CD1c-positive myeloid dendritic cell (primary cell): ENCODE results near the gene MAPK8IP3.
"Not testable (repeated sequence)": the region's sequence is repeated elsewhere in the genome, so short reads cannot be mapped to it uniquely, and the experiment has no call there.

Experiments used
- DNase-seq: peaks from one replicate; pipeline ENCODE4 v3.0.0-alpha.2; 2016; ENCODE audit errors: extremely low spot score

Gene MAPK8IP3

DNA sequence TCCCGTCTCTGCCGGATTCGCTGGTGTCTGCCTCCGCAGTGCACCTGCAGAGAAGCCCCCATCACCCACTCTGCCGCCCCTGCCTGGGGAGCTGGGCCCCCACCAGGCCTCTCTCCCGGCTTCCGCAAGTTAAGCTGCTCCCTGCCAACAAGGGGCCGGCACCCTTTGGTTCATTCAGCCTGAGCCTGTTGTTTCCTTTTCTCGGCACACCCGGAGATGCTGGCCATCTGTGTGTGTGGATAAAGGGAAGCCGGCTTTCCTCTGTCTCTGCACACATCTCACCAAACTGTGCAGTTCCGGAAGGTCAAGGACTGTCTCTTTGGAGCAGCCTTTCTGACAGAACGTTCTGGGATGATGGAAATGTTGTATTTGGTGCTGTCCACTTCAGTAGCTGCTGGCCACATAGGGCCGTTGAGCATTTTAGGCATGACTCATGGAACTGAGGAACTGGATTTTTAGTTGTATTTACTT lies 6.8 kb downstream of the MAPK8IP3 start:
- DNase-seq: no peak

DNA sequence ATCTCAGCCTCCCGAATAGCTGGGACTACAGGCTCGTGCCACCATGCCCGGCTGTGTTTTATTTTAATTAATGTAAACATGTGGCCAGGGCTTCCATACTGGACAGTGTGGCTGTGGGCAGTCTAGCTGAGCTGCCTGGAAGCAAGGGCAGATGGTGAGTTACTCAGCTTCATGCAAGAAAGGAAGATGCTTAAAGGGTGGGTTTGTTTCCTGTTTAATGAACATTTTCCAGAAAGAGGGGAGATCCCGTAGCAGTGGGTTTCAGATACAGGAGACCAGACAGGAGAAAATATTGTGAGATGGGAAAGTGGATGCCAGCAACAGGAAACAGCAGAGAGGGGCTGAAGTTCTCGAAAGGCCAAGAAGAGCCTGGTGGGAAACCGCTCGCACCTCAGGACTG lies 7.3 kb downstream of the MAPK8IP3 start:
- no peak for DNase-seq

DNA sequence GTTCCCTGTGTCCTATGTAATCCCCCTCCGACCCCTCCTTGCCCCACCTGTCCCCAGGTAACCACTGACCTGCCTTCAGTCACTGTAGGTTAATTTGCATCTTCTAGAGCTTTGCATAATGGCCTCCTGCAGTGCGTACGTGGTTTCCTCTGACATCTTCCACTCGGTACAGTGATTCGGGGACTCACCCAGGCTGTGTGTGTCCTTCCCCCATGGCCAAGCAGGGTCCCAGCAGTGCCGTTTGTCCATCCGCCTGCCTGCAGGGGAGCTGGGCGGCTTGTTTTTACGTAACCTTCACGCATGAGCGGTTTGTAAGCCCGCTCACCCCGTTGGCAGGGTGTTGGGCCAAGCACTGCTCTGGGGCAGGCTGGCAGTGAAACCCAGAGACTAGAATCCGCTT lies 7.9 kb downstream of the MAPK8IP3 start:
- DNase-seq: no peak

DNA sequence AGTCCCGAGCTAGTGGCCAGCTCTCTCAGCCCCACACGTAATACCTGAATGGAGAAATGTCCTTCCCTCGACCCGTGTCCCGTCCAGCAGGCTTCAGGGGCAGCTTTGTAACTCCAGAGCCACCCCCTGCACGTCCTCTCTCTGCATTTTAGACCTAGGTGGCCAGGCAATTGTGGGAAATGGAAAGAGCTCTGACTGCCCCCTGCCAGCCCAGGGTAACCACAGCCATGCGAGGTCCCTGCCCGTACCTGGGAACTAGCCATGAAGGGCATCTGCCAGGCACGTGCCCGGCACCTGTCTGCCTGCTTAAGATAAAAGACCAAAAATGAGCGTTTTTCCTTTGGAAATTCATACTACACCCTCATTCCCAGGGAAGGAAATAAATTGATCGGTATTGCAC lies 9.2 kb downstream of the MAPK8IP3 start:
- DNase-seq: no peak

DNA sequence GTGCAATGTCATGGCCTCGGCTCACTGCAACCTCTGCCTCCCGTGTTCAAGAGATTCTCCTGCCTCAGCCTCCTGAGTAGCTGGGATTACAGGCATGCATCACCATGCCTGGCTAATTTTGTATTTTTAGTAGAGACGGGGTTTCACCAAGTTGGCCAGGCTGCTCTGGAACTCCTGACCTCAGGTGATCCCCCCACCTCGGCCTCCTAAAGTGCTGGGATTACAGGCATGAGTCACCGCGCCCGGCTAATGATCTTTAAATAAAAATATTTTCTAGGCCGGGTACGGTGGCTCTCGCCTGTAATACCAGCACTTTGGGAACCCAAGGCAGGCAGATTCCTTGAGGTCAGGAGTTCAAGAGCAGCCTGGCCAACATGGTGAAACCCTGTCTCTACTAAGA lies 12.2 kb downstream of the MAPK8IP3 start:
- not testable (repeated sequence) for DNase-seq

DNA sequence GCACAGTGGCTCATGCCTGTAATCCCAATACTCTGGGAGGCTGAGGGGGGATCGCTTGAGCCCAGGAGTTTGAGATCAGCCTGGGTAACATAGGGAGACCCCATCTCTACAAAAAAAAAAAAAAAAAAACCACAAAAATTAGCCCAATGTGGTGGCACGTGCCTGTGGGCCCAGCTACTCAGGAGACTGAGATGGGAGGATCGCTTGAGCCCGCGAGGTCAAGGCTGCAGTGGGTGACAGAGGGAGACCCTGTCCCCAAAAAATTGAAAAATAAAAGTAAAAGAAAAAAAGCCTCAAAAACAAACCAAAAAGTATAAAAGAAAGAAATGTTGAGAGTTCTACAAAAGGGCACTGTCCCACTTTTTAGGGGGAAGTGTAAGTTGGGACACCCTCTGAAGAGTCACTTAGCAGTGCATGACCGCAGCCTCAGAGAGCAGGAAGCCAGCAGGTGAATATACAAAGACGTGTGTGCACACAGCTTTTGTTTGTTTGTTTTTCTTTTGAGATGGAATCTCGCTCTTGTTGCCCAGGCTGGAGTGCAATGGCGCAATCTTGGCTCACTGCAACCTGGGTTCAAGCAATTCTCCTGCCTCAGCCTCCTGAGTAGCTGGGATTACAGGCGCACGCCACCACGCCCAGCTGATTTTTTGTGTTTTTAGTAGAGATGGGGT lies 13.7 kb downstream of the MAPK8IP3 start:
- DNase-seq: peak; percentile 67

DNA sequence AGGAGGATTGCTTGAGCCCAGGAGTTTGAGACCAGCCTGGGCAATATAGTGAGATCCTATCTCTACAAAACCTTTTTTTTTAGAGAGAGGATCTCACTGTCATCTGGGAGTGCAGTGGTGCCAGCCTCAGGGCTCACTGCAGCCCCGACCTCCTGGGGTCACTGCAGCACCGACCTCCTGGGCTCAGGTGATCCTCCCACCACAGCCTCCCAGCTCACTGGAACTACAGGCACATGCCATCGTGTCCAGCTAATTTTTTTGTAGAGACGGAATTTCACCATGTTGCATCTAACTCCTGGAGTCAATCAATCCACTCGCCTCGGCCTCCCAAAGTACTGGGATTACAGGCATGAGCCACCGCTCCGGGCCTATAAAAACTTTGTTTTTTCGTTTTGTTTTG lies 15.4 kb downstream of the MAPK8IP3 start:
- DNase-seq: no peak

DNA sequence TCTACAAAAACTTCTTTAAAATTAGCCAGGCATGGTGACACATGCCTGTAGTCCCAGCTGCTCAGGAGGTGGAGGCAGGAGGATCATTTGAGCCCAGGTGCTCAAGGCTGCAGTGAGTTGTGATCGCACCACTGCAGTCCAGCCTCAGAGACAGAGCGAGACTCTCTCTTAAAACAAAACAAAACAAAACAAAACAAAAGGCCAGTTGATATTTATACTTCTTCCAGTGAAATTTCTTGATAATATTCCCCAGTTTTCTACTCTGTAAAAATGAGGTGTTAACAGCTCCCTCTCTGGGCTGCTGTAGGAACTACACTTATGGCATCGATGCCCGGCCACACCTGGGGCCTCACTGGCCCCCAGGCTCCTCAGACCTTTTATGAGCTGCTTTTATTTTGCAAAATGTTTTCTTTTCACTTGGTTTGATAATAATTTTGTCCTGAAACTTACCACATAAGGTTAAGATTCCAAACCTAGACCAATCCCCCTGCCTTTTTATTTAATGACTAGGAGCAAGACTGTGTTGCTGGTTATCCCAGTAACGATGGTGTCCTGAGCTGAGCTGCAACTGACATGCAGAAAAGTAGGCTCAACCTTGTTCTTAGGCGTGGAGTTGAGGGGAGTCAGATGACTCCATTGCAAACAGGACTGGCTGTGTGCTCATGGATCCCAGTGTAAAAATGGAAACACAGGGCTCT lies 17.6 kb downstream of the MAPK8IP3 start:
- DNase-seq: peak; percentile 60

DNA sequence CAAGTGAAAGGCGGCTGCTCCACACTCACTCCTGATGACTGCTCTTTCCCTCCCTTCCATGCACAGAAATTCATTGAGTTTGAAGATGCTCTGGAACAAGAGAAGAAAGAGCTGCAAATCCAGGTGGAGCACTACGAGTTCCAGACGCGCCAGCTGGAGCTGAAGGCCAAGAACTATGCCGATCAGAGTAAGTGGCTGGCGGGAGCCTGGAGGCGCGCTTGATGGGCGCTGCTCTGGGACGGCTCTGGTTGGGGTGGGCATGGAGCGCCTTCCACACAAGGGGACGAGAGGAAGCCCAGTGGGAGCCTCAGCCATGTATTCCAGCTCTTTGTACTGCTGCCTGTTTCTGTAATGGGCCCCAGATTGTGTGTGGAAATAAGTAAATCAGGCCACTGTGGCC lies 18.5 kb downstream of the MAPK8IP3 start:
- no peak for DNase-seq

DNA sequence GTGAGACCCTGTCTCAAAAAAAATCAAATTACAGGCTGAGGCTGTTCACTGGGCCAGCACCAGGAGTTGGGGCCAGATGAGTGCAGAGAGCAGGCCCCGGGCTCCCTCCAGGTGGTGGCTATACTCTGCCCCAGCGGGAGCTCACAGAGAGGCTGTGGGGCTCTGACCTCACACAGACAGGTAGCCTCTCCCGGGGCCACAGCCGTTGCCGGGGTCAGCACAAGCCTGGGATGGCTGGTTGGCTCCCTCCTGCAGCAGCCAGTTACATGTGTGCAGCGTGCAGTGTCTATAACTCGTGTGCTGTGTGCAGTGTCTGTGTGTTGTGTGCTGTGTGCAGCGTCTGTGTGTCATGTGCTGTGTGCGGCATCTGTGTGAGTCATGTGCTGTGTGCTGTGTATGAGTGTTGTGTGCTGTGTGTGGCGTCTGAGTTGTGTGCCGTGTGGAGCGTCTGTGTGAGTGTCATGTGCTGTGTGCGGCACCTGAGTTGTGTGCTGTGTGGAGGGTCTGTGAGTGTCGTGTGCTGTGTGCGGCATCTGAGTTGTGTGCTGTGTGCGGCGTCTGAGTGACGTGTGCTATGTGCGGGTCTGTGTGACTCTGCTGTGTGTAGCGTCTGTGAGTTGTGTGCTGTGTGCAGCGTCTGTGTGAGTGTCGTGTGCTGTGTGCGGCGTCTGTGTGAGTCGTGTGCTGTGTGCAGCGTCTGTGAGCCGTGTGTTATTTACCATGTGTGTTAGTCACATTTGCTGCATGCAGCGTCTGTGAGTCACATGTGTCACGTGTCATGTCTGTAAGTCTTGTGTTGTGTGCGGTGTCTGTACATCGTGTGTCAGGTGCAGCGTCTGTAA lies 20.9 kb downstream of the MAPK8IP3 start:
- DNase-seq: no peak

DNA sequence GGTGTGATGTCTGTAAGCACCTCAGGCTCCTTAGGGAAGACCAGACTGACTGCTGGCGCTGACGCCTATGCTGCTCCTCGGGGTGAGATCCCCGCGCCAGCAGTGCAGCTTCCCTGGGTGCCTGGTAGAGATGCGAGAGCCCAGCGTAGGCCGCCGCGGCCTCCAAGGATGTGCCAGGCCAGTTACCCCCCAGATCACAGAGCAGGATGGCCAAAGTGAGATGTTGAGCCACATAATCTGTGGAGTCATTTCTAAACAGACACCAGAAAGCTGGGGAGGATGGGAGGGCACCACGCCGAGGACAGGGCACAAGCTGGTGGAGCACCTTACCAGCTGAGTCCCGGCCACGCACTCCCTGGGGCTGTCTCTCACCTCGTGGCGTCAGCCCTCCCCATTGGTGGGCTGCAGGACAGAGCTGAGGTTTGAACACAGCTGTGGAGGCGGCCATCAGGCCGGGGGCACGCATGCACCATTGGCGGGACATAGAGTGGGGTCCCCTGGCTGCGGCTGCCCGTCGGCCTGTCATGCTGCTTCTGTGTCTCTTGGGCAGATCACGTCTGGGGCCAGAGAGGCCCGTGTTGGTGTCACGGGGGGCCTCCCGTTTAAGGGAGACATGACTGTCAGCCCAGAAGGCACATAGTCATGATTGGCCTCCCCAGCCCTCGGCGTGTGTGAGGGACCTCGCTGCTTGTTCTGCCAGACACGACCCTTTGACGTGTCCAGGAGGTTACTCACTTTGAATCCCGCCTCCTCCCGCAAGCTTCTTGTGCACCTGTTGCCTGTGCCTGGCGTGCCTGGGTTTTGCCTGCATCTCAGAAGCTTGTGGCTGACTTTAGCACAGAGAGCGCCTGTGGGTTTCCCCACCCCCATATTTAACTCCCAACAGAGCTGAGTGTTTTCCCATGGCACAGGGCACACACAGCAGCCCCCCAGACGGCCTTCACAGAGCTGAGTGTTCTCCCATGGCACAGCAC lies 21.9 kb downstream of the MAPK8IP3 start:
- no peak for DNase-seq

DNA sequence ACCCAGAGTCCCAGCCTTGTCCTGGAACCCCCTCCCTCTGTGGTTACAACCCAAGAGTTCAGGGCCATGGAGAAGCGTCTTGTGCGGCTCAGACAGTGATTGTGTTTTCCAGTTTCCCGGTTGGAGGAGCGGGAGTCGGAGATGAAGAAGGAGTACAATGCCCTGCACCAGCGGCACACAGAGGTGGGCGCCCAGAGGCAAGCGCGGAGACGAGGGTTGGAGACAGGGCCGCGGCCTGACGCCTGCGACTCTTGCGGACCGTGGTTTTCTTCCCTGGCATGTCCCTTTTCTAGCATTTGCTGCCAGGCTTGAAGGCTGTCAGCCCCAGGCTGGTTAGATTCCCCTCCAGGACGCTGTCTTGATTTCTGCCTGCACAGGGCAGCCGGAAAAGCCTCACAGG lies 23.0 kb downstream of the MAPK8IP3 start:
- DNase-seq: no peak

DNA sequence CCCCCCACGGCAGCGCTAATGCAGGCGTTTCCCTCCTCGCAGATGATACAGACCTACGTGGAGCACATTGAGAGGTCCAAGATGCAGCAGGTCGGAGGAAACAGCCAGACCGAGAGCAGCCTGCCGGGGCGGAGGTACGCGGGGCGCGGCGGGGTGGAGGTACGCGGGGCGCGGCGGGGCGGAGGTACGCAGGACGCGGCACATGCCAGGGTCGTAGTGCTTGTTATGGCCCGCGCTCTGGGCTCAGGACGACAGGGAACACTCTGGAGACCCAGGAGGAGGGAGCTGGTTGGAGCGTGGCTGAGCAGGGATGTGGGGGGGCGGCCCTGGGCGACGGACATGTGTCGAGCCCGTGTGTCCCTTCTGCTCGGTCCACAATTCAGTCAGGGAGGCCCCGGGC lies 23.4 kb downstream of the MAPK8IP3 start:
- DNase-seq: no peak

DNA sequence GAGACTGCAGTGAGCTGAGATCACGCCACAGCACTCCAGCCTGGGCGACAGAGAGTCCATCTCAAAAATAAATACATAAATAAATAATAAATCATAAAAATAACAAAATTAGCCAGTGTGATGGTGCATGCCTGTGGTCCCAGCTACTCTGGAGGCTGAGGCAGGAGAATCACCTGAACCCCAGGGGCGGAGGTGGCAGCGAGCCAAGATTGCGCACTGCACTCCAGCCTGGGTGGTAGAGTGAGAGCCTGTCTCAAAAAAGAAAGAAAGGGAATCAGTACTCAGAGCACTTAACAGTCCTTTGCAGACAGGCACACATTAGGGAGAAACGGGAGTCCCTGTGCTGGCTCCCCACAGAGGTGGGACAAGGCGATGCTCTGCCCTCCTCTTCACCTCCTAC lies 25.1 kb downstream of the MAPK8IP3 start:
- no peak for DNase-seq

DNA sequence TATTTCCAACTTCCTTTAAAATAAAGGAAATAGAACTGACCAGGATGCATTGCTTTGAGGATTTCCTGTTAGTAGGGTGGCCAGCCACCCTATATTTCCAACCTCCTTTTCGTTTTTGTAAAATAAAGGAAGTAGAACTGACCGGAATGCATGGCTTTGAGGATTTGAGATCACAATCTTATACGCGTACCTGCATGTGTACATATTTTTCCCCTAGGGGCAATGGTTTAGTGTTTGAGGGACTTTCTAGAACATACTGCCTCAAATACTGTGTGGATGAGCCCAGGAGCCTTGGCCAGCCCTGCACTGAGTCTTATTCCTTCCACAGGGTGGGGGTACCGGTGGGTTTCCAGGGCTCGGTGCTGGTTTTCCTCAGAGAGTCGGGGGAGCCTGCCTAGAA lies 25.6 kb downstream of the MAPK8IP3 start:
- DNase-seq: peak; percentile 42

DNA sequence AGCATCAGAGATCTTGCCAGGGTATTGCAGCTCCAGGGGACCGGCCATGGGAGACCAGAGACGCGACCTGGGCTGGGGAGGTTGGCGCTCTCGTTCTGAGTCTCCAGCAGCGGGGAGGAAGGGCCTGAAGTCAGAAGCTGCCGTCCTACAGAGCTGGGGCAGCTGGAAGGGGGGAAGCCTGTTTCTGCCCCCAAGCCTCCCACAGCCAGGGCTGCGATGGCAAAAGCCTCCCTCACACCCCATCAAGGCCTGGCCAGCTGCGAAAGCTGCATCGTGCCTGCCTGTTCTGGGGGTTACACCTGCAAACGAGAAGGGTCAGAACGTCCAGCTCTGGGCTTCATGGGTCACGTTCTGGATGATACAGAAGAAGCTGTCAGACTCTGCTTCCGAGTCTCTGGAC lies 26.1 kb downstream of the MAPK8IP3 start:
- DNase-seq: no peak

DNA sequence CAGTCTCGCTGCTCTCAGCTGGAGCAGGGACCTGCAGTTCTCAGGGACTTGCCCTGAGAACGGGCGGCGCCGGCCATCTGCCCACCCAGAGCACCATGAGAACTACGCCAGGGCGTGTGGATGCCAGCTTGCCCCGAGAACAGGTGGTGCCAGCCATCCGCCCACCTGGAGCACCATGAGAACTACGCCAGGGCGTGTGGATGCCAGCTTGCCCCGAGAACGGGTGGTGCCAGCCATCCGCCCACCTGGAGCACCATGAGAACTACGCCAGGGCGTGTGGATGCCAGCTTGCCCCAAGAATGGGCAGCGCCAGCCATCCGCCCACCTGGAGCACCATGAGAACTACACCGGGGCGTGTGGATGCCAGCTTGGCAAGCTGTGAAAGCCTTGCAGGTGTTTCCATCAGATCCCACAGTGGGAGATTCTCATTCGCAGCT lies 26.6 kb downstream of the MAPK8IP3 start:
- not testable (repeated sequence) for DNase-seq

DNA sequence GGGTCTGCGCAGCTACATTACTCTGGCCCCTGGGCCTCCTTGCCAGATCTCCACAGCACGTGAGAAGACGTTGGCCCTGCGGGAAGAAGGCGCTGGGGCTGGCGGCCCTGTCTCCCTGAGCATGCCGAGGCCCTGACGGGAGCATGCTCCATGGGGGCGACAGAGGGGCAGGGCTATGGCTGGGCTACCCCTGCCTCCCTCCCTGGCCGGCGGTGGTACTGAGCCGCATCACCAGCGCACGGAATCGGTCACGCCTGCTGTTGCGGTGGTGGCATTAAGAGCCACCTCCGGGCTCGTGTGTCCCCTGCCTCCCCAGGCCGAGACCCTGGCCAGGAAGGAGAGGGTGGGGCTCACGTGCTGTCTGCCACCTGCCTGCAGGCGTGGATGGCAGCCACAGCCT lies 28.1 kb downstream of the MAPK8IP3 start:
- DNase-seq: no peak

DNA sequence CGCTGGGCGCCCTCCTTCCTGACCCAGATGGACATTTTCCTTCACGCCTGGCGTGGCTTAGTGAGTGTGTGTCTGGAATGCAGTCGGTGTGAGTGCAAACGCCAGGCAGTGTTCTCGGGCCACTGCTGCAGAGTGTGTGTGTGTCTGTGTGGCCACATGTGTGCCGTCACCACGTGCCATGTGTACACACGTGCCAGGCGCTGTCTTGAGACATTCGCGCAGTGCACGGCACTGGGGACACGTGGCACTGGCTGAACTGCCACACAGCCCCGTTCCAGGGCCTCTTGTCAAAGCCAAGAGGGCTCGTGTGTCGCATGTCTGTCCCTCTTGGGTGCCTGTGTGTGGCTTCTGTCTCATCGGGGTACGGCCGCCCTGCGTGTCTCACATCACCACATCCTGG lies 28.8 kb downstream of the MAPK8IP3 start:
- DNase-seq: no peak

DNA sequence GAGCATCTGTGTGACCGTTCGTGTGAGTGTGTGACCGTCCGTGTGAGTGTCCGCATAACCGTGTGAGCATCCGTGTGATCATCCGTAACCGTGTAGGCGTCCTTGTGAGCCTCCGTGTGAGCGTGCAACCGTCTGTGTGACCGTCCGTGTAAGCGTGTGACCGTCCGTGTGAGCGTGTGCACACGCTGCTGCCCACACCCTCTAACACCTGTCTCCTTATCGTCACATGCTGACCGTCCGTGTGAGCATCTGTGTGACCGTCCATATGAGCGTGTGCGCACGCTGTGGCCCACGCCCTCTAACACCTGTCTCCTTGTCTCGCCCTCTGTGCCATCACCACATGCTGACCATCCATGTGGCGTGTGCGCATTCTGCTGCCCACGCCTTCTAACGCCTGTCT lies 34.2 kb downstream of the MAPK8IP3 start:
- no peak for DNase-seq

DNA sequence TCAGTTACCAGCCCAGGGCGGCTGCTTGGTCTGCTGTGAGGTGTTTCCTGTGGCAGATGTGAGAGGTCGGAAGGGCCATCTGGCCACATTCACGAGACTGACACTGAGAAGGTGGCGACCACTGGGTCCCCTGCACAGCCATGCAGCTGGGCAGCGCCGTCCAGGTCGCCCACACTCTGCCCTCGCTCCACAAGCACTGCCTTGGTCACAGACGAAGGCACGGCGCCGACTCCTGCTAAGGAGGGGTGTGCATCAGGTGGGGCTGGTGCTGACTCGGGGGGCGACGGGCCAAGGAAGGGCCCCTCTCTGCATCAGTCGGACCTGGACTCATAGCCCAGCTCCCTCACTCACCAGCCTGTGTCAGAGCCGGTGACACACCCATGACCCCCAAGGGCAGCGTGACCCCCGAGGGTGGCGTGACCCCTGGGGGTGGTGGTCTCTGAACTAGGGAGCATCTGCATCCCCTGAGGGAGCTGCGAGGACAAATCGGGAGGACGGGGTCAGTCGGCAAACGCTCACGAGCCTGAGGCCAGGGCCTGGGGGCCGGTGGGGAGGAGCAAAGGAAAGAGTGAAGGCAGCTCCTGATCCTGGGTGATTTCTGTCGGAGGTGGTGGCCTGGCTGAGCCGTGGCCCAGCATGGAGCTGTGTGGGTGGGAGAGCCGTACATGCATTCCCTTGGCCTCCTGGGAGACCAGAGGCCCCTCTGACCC lies 34.9 kb downstream of the MAPK8IP3 start:
- DNase-seq: no peak
